SK-N-MC (cell line): ENCODE measurements around the gene ABR.
"Not testable (repeated sequence)": the region's sequence is repeated elsewhere in the genome, so short reads cannot be mapped to it uniquely, and the experiment has no call there.

Experiments
- DNase-seq: peaks from one replicate; pipeline ENCODE4 v3.0.0-alpha.2; 2011; ENCODE audit warnings: low read depth, low spot score
- H3K27ac ChIP-seq: fragments of 200-600 bp; sonication (generic); 2 replicates; pipeline ENCODE4 v1.5.1; 2016; ENCODE audit warnings: mixed run types
- H3K36me3 ChIP-seq: fragments of 200-600 bp; sonication (generic); 2 replicates; pipeline ENCODE4 v1.6.1; 2017; ENCODE audit warnings: antibody characterized with exemption, low read length, mixed read lengths; ENCODE audit not compliant: insufficient read depth
- H3K4me3 ChIP-seq: fragments of 200-600 bp; sonication (generic); 2 replicates; pipeline ENCODE4 v1.5.1; 2016
- H3K9ac ChIP-seq: fragments of 200-600 bp; sonication (generic); 2 replicates; pipeline ENCODE4 v1.8.0; 2017; ENCODE audit warnings: mixed run types, mixed read lengths; ENCODE audit not compliant: insufficient read length
- H3K9me3 ChIP-seq: fragments of 200-600 bp; sonication (generic); 2 replicates; pipeline ENCODE4 v1.6.1; 2017; ENCODE audit warnings: low read depth, mild to moderate bottlenecking, antibody characterized with exemption, low read length, moderate library complexity, mixed read lengths
- EZH2 ChIP-seq: fragments of 200-600 bp; sonication (generic); IDR thresholded peaks from one replicate; pipeline ENCODE4 v1.6.1; 2017; ENCODE audit warnings: antibody characterized with exemption
- FOXP2 ChIP-seq: optimal IDR thresholded peaks from 2 replicates; pipeline ENCODE3; 2011; ENCODE audit warnings: mild to moderate bottlenecking, moderate library complexity; ENCODE audit not compliant: insufficient read depth; ENCODE audit errors: extremely low read length, control extremely low read depth
- POLR2AphosphoS5 ChIP-seq: IDR thresholded peaks from 2 replicates; pipeline ENCODE4 v1.6.1; 2012; ENCODE audit warnings: mild to moderate bottlenecking, low read depth, low read length, borderline replicate concordance

ABR gene

DNA sequence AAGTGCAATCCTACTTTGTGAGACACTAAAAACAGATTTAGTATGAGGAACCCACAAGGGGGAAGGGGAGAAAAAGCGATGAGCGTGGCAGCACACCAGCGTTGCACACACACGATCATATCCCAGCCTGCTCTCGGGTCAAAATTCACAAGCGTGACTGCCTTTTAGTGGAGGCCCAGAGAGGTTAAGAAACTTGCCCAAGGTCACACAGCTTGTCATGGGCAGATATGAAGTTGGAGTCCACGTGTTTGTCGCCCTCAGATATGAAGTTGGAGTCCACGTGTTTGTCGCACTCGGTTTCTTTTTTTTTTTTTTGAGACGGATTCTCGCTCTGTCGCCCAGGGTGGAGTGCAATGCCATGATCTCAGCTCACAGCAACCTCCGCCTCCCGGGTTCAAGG lies 124.5 kb downstream of the ABR start:
- TF ChIP-seq POLR2AphosphoS5, result no peak
- no peak for TF ChIP-seq EZH2
- TF ChIP-seq FOXP2, result no peak
- DNase-seq, result no peak
- no peak overlapping the region for H3K4me3 ChIP-seq

DNA sequence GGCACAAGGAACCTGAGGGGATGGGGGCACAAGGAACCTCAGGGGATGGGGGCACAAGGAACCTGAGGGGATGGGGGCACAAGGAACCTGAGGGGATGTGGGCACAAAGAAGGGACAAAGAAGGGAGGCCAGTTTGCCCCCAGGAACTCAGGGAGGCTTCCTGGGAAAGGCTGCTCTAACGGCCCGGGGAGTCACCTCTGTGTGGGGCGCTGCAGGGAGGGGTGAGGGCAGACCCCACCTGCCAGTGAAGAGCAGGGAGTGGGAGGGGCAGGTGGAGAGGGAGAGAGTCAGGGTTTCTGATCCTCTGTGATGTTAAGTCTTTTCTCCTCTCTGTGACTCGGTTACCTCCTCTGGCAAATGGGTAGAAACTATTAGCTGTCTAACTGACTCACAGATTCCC lies 125.1 kb downstream of the ABR start:
- Histone ChIP-seq H3K9me3 (no peaks in the 10 kb centered on the region), H3K4me3 (no peak overlapping the region), H3K9ac (no peak overlapping the region), H3K36me3 (peaks cover 18% of the 10 kb centered on the region), H3K27ac (no peak overlapping the region)
- TF ChIP-seq FOXP2 (no peak), EZH2 (no peak), POLR2AphosphoS5 (no peak)
- DNase-seq, result no peak

More for the DNA sequence above, 124.5 kb downstream of the ABR start:
- no peak overlapping the region for H3K9ac ChIP-seq
- H3K27ac ChIP-seq, result no peak overlapping the region
- peaks cover 19% of the 10 kb centered on the region for H3K36me3 ChIP-seq
- H3K9me3 ChIP-seq, result no peaks in the 10 kb centered on the region

DNA sequence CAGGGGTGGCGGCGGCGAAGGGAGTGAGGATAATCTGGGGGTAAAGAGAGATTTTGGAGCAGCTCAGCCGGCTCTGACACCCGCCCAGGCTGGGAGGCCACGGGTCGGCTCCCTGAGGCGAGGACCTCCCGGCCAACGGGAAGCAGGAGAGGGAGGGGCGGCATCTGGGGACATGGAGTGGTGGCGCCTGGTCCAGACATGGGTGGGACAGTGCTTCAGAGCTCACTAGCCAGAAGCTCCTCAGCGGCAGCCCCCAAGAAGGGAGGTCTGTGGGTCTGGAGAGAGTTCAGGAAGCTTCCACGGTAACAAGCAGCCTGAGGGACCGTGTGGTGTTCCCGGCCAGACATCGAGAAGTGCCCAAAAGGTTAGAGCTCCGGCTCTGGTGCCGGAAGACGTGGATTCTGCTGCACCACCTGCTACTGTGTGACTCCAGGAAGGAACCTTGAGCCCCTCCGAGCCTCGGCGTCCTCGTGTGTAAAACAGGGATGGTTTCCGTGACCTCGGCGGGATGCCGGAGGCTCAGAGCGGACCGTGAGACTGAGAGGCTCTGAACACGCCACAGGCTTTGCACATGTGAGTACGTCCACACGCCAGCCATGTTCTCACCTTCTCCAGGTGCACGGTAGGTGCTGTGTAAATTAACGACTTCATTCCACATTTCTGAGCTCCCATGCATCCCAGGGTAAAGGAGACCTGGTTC lies 126.0 kb downstream of the ABR start:
- Histone ChIP-seq H3K27ac (no peak overlapping the region), H3K4me3 (no peak overlapping the region), H3K9ac (no peak overlapping the region), H3K36me3 (peaks cover 11% of the 10 kb centered on the region; the same call in 1 of the 2 replicates), H3K9me3 (no peaks in the 10 kb centered on the region)
- no peak for DNase-seq
- TF ChIP-seq EZH2 (no peak), POLR2AphosphoS5 (no peak), FOXP2 (no peak)

DNA sequence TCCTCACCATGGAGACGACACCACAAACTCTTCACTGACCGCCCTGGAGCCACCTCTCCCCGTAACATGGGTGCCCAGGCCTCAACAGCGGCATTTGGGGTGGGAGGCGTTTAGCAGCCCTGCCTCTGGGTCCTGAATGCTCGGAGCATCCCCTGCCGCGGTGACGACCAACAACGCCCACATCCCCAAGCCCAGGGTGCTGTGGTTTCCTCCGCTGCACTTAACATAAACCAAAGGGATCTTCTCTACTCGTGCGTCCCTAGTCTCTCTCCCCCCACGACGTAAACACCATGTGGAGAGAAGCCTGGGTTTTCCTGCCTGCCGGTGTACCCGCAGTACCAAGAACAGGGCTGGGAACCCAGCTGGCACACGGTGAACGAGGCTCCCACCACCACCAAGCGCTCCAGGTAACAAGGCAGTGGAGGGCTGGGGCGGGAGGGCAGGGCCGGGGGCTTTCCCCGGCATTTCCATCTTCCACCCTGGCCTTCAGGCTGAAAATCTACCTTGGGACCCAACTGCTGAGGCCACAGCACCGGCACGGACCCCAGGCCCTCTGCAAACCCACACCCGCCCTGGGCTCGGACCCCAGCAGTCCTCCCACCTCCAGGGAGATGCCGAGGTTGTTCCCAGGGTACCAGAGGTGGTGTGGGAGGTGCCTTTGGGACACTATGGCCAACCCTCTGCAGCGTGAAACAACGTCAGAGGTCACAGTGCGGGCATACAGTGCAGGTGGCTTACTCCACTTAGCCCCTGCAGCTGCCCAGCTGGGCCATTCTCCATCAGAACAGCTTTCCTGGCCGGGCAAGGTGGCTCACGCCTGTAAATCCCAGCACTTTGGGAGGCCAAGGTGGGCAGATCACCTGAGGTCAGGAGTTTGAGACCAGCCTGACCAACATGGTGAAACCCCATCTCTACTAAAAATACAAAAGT lies 128.5 kb downstream of the ABR start:
- H3K9ac ChIP-seq, result no peak overlapping the region
- TF ChIP-seq POLR2AphosphoS5 (no peak), FOXP2 (no peak), EZH2 (no peak)
- DNase-seq, result no peak

DNA sequence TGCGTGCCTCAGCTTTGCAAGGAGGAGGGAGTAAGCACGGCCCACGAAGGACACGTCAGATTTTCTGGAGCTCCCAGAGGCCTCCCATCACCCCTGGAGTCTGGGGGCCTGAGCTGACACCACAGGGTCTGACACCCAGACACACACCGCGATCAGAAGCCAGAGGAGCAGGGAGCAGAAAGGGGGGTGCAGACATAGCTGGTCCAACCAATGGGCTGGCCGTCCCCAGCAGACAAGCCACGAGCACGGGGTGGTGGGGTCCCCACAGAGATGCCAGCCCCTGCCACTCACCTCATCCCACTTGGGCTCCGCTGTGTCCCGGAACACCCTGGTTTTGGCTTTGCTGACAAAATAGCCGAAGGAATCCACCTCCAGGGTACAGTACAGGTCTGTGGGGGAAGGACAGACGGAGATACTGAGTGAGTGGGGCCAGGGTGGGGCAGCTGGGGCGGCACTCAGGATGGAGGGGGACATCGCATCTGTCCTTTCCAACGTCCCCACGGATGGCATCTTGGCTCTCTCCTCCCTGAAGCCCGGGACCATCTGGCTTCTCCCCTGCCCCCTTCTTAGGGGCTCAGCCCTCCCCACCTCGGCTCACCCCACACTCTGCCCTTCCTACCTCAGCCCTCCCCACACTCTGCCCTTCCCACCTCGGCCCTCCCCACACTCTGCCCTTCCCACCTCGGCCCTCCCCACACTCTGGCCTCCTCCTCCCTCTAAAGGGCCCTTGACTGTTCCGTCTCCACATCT lies 129.4 kb downstream of the ABR start:
- Histone ChIP-seq H3K27ac (no peak overlapping the region), H3K9me3 (no peaks in the 10 kb centered on the region), H3K36me3 (peaks cover 2% of the 10 kb centered on the region; the same call in 1 of the 2 replicates), H3K4me3 (no peak overlapping the region), H3K9ac (no peak overlapping the region)
- no peak for DNase-seq
- TF ChIP-seq FOXP2 (no peak), POLR2AphosphoS5 (no peak), EZH2 (no peak)

More for the DNA sequence above, 128.5 kb downstream of the ABR start:
- H3K27ac ChIP-seq, result no peak overlapping the region
- no peak overlapping the region for H3K4me3 ChIP-seq
- H3K36me3 ChIP-seq, result peaks cover 2% of the 10 kb centered on the region; the same call in 1 of the 2 replicates
- H3K9me3 ChIP-seq, result no peaks in the 10 kb centered on the region

DNA sequence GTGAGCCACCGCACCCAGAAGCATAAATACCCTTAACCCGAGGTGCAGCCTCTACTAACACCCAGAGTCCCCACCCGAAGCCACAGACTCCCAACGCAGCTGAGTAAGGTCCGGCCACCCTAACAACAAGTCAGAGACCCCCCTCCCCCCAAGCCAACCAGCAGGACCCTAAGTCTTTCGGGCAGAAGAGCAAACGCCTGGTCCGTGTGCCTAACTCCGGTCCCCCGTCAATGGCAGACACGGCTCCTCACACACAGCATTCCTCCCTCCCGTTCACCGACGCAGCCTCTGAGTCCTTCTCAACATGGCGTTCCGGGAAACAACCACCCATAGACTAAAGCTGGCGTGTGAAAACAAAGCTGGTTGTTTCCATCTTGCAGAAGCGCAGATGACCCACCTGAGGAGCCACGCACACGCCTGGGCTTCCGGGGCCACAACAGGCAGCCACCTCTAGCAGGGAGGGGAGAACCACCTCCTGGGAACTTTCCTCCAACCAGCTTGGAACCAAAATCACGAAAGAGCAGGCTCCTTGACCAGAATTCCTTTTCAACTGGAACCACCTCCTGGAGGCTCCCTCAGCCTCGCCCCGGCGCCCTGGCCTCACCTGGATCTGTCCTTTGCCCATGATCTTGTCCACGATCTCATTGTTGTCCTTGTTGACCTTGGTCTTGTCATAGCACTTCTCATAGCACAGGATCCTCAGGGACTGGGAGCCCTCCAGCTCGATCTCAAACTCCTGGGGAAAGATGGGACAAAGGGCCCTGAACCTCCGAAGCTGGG lies 130.1 kb downstream of the ABR start:
- Histone ChIP-seq H3K27ac (no peak overlapping the region), H3K9ac (no peak overlapping the region), H3K4me3 (no peak overlapping the region), H3K9me3 (no peaks in the 10 kb centered on the region), H3K36me3 (peaks cover 2% of the 10 kb centered on the region; the same call in 1 of the 2 replicates)
- no peak for DNase-seq
- TF ChIP-seq FOXP2 (no peak), POLR2AphosphoS5 (no peak), EZH2 (no peak)

DNA sequence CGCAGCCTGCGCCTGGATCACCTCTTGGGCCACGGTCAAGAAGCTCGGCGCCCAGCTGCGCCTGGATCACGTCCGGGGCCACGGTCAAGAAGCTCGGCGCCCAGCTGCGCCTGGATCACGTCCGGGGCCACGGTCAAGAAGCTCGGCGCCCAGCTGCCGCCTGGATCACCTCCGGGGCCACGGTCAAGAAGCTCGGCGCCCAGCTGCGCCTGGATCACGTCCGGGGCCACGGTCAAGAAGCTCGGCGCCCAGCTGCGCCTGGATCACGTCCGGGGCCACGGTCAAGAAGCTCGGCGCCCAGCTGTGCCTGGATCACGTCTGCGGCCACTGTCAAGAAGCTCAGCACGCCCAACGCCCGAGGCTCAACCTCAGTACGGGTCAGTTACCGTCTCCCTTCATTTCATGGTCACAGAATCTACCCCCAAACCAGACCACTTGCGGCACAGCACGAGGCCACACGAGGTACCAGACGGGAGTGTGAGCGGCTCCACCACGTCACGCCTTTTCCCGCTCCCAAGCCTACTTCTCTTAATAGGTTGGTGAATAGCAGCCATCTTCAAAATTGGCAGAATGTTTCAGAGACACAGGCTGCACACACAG lies 131.2 kb downstream of the ABR start:
- not testable (repeated sequence) for DNase-seq, H3K36me3 ChIP-seq, H3K4me3 ChIP-seq

More for the DNA sequence above, 131.2 kb downstream of the ABR start:
- H3K27ac ChIP-seq, H3K9ac ChIP-seq, H3K9me3 ChIP-seq: not testable (repeated sequence)
